T-helper 2 cell (primary cell): ENCODE results near the gene MRPL32.

Experiments
- DNase-seq, 5 experiments: peaks; one replicate each; pipeline versions ENCODE4 v3.0.0 to v3.0.0-alpha.2; 2012 to 2022

The MRPL32 gene

DNA sequence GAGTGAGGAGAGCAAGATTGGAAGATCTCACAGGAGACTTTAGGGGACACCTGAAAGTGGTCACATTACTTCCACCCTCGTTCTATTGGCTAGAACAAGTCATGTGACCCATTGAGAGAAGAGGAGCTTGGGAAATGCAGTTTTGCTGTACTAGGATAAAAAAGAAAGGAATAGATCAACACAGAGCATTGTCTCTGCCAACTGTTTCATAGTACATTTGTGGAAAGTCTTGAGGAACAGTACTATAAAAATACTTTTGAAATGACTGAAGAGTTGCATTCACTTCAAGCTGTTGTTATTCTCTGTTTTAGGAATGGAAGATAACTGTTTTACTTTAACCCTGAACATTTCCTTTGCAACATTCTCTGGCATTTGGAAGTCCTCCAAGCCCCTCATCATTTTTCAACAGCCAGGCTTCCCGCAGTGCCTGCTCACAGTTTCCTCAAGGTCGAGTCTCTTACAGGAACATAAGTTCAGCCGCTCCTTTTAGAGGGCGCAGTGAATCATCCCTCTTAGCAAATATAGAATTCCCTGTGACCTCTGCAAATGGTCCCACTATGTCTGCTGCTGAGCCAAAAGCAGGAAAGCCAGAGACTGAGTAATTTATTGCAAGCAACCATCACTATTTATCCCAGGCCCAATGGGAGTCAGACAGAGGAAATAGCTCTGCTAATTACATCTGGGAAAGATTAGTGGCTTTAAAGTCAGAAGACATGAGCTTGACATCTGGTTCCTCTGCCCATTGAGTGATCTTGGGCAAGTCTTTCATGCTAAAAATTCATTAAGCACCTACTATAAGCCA, 40.7 kb downstream of the MRPL32 start:
- no peak for DNase-seq

DNA sequence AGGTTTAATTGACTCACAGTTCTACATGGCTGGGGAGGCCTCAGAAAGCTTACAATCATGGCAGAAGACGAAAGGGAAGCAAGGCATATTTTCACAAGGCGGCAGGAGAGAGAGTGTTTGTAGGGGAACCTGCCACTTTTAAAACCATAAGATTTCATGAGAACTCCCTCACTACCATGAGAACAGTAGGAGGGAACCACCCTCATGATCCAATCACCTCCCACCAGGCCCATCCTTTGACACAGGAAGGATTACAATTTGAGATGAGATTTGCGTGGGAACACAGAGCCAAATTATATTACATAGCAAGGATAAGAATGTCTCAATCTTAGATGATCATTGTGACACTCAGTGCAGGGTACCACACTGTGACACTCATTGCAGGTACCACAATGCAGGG, 44.2 kb downstream of the MRPL32 start:
- no peak for DNase-seq

DNA sequence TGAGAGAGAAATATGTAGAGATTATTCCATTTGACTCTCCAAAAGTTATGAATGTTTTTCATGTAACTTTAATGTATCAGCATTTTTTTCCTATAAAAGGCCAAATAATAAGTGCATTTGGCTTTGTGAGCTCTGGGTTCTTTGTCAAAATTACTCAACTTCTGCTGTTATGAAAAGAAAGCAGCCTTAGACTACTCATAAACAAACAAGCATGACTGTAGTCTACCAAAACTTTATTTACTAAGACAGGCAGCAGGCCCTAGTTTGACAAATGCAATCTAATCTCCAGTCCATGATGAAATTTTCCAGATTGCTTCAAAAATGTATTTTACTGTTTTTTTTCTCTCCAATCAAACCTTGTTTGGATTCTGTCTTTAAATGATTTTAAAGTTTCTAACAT, 46.3 kb downstream of the MRPL32 start:
- DNase-seq = no peak

DNA sequence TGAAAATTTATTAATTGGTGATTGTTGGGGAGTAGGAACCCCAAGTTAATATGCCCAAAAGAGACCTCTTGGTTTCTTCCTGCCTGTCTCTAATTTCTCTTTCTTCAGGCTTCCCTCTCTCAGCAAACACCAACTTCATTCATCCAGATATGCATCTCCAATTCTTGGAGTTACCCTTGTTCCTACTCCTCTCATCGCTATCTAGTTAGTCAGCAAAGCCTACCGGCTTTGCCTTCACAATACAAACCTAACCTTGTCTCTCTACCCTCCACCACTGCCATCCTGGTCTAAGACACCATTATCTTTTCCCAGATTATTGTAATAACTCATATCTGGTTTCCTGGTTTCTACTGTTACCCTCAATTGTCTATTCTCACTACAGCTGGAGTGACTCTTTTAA, 47.9 kb downstream of the MRPL32 start:
- DNase-seq = no peak

DNA sequence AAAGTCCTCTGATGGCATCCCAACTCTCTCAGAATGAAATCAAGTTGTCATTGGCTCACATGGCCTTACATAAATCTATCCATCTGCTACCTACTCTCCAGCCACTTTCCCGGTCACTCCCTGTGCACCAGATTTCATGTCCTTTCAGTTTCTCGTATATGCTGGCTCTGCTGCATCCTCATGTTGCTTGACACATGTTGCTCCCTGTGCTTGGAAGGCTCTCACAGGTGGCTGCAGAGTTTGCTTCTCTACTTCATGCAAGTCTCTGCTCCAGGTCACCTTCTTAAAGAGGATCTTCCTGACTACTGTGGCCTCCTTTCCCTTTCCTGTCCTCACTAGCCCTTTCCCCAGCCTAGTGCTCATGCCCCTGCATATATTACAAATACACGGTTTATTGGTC, 48.3 kb downstream of the MRPL32 start:
- DNase-seq = no peak

DNA sequence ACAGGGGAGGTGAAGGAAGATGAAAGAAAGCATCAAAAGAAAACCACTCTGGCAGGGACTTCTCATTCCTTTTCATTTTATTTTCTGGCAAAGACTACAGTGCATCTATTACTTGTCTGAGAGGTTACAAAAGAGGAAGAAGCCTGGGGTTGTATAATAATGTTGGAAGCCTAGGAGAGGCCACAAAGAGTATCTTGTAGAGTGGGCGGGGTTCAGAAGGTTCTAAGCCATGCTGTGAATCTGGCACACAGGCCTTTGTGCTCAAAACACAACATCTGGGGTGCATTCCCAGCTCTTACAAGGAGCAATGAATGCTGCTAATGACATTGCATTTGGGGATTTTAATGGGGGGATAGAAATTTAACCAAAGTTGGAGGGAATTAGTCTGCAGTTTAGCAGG, 49.4 kb downstream of the MRPL32 start:
- DNase-seq = no peak

DNA sequence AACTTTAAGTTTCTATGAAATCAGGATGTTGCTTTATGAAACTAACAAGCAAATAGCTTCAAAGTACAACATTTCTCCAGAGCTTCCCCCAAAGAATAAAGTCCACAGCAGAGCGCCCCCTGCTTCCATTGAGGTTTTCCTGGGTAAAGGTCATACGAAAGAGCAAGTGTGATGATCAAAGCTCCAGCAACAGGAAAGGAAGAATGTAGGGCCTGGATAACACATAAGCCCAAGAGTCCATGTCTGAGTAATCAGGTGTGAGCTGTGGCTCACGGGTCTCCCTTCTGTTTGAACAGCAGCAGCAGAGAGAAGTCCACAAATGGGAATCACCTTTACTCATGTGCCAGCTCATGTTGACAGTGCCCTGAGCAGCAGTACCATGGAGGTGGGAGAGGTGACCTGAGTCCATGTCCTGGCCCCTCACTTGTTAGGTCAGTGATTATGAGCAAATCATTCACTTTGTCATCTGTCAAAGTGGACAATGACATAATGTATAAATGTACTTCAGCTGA, 50.5 kb downstream of the MRPL32 start:
- DNase-seq = no peak

DNA sequence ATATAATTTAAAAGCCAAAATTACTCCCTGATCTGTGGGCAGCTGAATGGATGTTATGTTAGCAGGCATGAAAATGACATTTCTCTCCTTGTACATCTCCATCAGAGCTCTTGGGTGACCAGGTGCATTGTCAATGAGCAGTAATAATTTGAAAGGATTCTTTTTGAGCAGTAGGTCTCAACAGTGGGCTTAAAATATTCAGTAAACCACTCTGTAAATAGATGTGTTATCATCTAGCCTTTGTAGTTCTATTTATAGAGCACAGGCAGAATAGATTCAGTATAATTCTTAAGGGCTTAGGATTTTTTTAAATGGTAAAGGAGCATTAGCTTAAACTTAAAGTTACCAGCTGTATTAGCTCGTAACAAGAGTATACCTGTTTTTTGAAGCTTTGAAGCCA, 52.0 kb downstream of the MRPL32 start:
- no peak for DNase-seq

DNA sequence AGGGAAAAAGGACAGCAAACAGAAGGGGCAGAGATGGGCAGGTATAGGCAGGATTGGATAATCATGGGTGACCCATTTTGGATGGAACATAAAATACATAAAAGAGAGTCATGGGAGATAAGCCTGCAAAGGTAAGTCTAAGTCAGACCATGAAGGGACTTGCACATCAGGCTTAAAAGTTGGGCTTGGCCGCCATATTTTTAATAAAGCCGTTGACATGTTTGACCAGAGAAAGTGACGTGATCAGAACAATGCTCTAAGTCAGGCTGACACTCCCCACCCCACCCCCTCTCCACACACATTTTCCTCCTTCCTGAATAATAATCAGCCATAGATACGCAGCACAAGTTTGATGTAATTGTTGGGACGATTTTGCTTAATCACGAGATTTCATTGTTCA, 54.0 kb downstream of the MRPL32 start:
- no peak for DNase-seq

DNA sequence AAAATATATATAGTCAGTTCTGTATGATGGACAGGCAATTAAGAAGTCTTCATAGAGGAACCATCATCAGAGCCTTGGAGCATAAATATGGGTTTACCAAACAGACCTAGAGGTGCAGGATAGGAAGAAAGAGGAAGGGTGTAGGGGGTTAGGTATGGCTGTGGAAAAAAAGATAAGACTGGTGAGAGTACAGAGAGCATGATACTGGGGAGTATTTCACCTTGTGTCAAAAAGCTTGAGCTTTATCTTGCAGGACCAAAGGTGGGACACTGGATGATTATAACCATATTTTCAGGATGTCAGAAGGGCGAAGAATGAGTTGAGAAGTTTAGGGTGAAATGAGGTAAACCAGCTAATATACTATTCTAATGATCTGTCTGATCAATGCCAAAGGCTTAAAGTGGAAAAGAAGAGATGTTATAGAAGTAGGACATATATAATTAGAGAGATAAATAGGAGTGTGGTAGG, 54.6 kb downstream of the MRPL32 start:
- DNase-seq = no peak
